Measurements from ENCODE around the gene MB.

GRCh38 chr22:35596821-35597220, 20.3 kb downstream of the MB start:
- TF ChIP-seq, protein P1, sequence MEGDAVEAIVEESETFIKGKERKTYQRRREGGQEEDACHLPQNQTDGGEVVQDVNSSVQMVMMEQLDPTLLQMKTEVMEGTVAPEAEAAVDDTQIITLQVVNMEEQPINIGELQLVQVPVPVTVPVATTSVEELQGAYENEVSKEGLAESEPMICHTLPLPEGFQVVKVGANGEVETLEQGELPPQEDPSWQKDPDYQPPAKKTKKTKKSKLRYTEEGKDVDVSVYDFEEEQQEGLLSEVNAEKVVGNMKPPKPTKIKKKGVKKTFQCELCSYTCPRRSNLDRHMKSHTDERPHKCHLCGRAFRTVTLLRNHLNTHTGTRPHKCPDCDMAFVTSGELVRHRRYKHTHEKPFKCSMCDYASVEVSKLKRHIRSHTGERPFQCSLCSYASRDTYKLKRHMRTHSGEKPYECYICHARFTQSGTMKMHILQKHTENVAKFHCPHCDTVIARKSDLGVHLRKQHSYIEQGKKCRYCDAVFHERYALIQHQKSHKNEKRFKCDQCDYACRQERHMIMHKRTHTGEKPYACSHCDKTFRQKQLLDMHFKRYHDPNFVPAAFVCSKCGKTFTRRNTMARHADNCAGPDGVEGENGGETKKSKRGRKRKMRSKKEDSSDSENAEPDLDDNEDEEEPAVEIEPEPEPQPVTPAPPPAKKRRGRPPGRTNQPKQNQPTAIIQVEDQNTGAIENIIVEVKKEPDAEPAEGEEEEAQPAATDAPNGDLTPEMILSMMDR (IDR thresholded peaks at IDR 0.05), result no peak
- no peak for TF ChIP-seq POLR2A (IDR thresholded peaks at IDR 0.05)

Measured in lower leg skin (tissue), 3 donors.